Left lung (tissue), 10 donors: Measurements from ENCODE around the gene ITGA2. TPM values are rescaled to one million over a fixed set of nuclear protein-coding genes. Genes with fewer than 3 reads are reported as not detected.
A peak's percentile ranks its signal among the peaks of the same experiment; 100 is the strongest.

ENCODE experiments used
- ATAC-seq: fragments of 200-7000 bp; cut with Tn5 transposase; one replicate; pipeline ENCODE4 v1.9.1; 2020; ENCODE audit warnings: moderate library complexity
- DNase-seq, 4 donors: peaks; one replicate each; pipeline ENCODE4 v3.0.0-alpha.2; 2013 to 2020
- H3K27ac ChIP-seq, 2 donors: fragments of 200-600 bp; sonication (generic) in 1 of 2; one replicate each; pipeline versions ENCODE4 v1.5.0 to v1.8.0; 2020 to 2021
- H3K27me3 ChIP-seq, 2 donors: fragments of 200-600 bp; sonication (generic) in 1 of 2; one replicate each; pipeline versions ENCODE4 v1.5.0 to v1.8.0; 2020 to 2021
- H3K36me3 ChIP-seq, 2 donors: fragments of 200-600 bp; sonication (generic) in 1 of 2; one replicate each; pipeline versions ENCODE4 v1.5.0 to v1.8.0; 2020 to 2021
- H3K4me1 ChIP-seq, 2 donors: fragments of 200-600 bp; one replicate each; pipeline ENCODE4 v1.8.0; 2021
- H3K4me3 ChIP-seq, 2 donors: fragments of 200-600 bp; sonication (generic) in 1 of 2; one replicate each; pipeline versions ENCODE4 v1.5.0 to v1.8.0; 2020 to 2021; ENCODE audit warnings: mild to moderate bottlenecking in 1 of 2
- H3K9me3 ChIP-seq, 2 donors: fragments of 200-600 bp; sonication (generic) in 1 of 2; one replicate each; pipeline versions ENCODE4 v1.5.0 to v1.8.0; 2020 to 2021
- intact Hi-C, 2 donors: fragments of 100-400 bp; cut with DNase I; formaldehyde crosslinking; loops; one replicate each; pipeline versions ENCODE4 v1.11.2 to v1.14.2; 2022
- polyA plus RNA-seq, 6 donors: library from polyadenylated mRNA; unstranded; fragments of 120-200 nt; gene quantifications; one replicate each; pipeline ENCODE4 v1.2.1, GENCODE V29; 2013; ENCODE audit not compliant: insufficient read length in 6 of 6
- total RNA-seq, 2 donors: library from RNA; stranded (reverse); fragmentation: NEBNext Ultra II Directional; extraction: Animal tissue kit (Norgen Biotek cat#: 25700); gene quantifications; one replicate each; pipeline ENCODE4 v1.2.1, GENCODE V29; 2021
- TF ChIP-seq, protein P1 (sequence below), 2 donors: fragments of 200-600 bp; sonication (generic) in 1 of 2; IDR thresholded peaks; one replicate each; pipeline versions ENCODE4 v1.5.0 to v1.8.0; 2021; ENCODE audit warnings: antibody characterized with exemption in 2 of 2
- donor health status: DM: no; HTN: yes; CAD: no.
- donor health status: DM: no; HTN: no; CAD: no.

ITGA2 gene
- total and polyA plus RNA-seq, 8 donors: 32.4 to 63.0 (median 48.3) TPM

DNA sequence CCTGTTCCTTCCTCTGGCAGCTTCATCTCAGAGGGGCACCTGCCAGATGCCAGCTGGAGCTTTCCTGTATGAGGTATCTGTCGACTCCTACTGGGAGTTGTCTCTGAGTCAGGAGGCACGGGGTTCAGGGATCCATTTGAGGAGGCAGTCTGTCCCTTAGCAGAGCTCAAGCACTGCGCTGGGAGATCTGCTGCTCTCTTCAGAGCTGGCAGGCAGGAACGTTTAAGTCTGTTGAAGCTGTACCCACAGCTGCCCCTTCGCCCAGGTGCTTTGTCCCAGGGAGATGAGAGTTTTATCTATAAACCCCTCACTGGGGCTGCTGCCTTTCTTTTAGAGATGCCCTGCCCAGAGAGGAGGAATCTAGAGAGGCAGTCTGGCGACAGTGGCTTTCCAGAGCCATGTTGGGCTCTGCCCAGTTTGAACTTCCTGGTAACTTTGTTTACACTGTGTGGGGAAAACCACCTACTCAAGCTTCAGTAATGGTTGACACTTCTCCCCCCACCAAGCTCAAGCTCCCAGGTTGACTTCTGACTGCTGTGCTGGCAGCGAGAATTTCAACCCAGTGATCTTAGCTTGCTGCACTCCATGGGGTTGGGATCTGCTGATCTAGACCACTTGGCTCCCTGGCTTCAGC, 11.8 kb upstream of the ITGA2 start:
- Histone ChIP-seq H3K4me3 (no peak overlapping the region), H3K9me3 (peaks cover 0 to 7% of the 10 kb centered on the region in 2 donors), H3K36me3 (no peaks in the 10 kb centered on the region), H3K27me3 (no peaks in the 10 kb centered on the region), H3K27ac (no peak overlapping the region), H3K4me1 (no peaks in the 10 kb centered on the region)
- TF ChIP-seq, protein P1, sequence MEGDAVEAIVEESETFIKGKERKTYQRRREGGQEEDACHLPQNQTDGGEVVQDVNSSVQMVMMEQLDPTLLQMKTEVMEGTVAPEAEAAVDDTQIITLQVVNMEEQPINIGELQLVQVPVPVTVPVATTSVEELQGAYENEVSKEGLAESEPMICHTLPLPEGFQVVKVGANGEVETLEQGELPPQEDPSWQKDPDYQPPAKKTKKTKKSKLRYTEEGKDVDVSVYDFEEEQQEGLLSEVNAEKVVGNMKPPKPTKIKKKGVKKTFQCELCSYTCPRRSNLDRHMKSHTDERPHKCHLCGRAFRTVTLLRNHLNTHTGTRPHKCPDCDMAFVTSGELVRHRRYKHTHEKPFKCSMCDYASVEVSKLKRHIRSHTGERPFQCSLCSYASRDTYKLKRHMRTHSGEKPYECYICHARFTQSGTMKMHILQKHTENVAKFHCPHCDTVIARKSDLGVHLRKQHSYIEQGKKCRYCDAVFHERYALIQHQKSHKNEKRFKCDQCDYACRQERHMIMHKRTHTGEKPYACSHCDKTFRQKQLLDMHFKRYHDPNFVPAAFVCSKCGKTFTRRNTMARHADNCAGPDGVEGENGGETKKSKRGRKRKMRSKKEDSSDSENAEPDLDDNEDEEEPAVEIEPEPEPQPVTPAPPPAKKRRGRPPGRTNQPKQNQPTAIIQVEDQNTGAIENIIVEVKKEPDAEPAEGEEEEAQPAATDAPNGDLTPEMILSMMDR (IDR thresholded peaks at IDR 0.05): no peak
- DNase-seq (no peak), ATAC-seq (peak; percentile 49)
- intact Hi-C loops: no loop called here

DNA sequence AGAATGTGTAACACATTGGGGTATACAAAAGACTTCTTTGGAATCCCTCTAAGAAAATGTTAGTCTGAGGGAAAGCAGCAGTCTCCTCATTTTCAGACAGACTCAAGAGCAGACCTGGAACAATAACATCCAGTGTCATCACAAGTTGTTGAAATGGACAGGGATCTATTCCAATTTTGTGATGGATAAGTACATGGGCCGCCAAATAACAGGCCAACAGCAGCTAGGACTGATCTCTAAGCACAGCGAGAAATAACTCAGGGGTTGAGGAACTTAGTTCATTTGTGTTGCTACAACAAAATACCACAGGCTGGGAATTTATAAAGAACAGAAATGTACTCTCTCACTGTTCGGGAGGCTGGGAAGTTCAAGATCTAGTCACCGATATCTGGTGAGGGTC, 7.6 kb upstream of the ITGA2 start:
- no peak for ATAC-seq
- intact Hi-C loops: no loop called here
- Histone ChIP-seq H3K4me3 (no peak overlapping the region), H3K9me3 (peaks cover 0 to 3% of the 10 kb centered on the region in 2 donors), H3K27me3 (no peaks in the 10 kb centered on the region), H3K27ac (no peak overlapping the region), H3K36me3 (no peaks in the 10 kb centered on the region), H3K4me1 (peaks cover 0 to 4% of the 10 kb centered on the region in 2 donors)
- DNase-seq: no peak
- TF ChIP-seq, protein P1 (IDR thresholded peaks at IDR 0.05): no peak

DNA sequence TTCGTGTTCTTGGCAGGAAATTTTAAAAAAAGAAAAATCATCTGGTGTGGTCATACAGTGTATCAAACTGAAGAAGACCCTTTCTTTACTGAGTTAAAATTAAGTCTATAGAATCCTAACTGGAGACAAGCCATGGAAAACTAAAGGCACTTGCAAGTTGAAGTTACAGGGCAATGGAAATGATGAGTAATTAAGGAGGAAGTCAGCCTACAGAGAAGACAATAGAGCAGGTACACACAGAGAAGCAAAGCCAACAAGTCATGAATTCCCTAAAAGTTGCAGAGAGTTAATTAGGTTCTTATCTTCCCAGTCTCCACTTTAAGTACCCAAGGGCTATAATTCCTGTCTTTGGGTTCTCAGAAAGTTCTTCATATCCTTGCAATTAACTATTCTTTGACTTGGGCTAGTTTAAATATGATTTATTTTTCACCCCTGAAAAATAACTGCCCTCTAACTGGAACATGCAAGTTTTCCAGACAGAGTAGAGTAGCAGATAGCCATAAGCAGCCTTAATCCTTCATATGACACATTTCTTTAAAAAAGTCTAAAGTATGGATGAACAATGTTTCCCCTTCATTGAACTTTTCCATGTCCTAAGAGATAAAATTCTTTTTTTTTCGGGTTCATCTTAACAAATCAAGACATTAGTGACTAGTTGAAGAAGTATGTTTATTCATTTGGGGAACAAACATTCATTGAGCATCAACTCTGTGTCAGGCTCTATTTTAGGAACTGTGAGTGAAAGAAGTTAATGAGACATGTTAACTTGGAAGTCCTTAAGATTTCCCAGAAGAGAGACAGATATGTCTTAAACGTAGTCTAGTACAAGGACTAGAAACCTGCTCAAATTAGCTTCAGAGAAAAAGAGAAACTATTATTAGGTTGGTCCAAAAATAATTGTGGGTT, 5.2 kb upstream of the ITGA2 start:
- Histone ChIP-seq H3K27ac (peak overlapping the region in 1 of 2 donors; percentile 35), H3K27me3 (peaks cover 0 to 8% of the 10 kb centered on the region in 2 donors), H3K4me1 (peaks cover 8 to 21% of the 10 kb centered on the region in 2 donors), H3K36me3 (no peaks in the 10 kb centered on the region), H3K9me3 (no peaks in the 10 kb centered on the region), H3K4me3 (no peak overlapping the region)
- TF ChIP-seq, protein P1 (IDR thresholded peaks at IDR 0.05): no peak
- intact Hi-C loops: no loop called here
- ATAC-seq (no peak), DNase-seq (no peak)

DNA sequence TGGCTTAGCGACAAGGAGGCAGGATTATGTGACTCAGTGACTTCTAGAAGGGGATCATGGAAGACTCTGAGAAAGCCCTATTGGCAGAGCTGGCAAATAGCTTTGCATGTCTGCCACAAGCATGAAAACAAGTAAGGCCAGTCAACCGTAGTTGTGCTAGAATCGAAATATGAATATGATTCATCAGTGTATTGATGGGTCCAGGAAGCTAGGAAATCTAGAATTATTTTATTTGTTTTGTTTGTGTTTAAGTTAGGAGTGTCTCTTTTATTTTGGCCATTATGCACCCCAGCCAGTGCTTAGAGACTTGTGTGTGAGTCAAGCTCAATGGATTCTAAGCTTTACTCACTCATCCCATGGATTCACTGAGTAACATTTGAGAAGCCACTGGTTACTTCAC, 3.8 kb upstream of the ITGA2 start:
- TF ChIP-seq, protein P1 (IDR thresholded peaks at IDR 0.05): no peak
- Histone ChIP-seq H3K27me3 (peaks cover 0 to 21% of the 10 kb centered on the region in 2 donors), H3K4me1 (peaks cover 8 to 28% of the 10 kb centered on the region in 2 donors), H3K9me3 (no peaks in the 10 kb centered on the region), H3K4me3 (no peak overlapping the region), H3K27ac (peak overlapping the region in 1 of 2 donors; percentile 18), H3K36me3 (no peaks in the 10 kb centered on the region)
- DNase-seq: no peak
- intact Hi-C loops: no loop called here
- ATAC-seq: no peak

GRCh38 chr5:52987711-52988331, 1.3 kb upstream of the ITGA2 start:
- ATAC-seq: peak; percentile 28
- Histone ChIP-seq H3K27ac (peak overlapping the region; percentile 23 to 85), H3K9me3 (no peaks in the 10 kb centered on the region), H3K36me3 (no peaks in the 10 kb centered on the region), H3K4me1 (peaks cover 12 to 41% of the 10 kb centered on the region in 2 donors), H3K4me3 (no peak overlapping the region), H3K27me3 (peaks cover 0 to 26% of the 10 kb centered on the region in 2 donors)
- intact Hi-C loops: no loop called here
- DNase-seq: peak in 1 of 4 donors; percentile 32
- TF ChIP-seq, protein P1 (IDR thresholded peaks at IDR 0.05): no peak
